ENCODE data around the gene USP44.

USP44 gene

DNA sequence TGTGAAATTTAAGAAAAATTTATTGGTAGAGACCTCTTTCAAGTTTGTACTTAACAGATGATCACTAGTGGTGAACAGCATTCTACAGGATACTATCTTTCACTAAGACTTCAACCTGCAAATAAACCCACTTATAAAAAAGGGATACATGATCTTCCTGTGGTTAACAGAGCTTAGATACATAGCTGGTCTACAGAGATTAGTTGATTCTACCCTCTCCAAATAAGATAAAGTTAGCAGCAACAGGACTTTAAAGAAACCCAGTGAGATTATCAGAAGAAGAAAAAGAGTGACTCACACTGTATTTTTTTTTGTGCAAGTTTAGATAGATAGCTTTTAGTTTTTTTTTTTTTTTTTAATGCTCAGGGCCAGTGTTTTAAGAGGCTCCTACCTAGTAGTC, 34.5 kb downstream of the USP44 start:
- no peaks in the 10 kb centered on the region for H4K20me1 ChIP-seq (ENCODE audit: insufficient read depth)
- H3K4me2 ChIP-seq = no peak overlapping the region
- H3K4me1 ChIP-seq (ENCODE audit: low read depth, poor library complexity, severe bottlenecking) = no peaks in the 10 kb centered on the region
- TF ChIP-seq, protein P1, sequence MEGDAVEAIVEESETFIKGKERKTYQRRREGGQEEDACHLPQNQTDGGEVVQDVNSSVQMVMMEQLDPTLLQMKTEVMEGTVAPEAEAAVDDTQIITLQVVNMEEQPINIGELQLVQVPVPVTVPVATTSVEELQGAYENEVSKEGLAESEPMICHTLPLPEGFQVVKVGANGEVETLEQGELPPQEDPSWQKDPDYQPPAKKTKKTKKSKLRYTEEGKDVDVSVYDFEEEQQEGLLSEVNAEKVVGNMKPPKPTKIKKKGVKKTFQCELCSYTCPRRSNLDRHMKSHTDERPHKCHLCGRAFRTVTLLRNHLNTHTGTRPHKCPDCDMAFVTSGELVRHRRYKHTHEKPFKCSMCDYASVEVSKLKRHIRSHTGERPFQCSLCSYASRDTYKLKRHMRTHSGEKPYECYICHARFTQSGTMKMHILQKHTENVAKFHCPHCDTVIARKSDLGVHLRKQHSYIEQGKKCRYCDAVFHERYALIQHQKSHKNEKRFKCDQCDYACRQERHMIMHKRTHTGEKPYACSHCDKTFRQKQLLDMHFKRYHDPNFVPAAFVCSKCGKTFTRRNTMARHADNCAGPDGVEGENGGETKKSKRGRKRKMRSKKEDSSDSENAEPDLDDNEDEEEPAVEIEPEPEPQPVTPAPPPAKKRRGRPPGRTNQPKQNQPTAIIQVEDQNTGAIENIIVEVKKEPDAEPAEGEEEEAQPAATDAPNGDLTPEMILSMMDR (conservative IDR thresholded peaks at IDR 0.05; ENCODE audit: low read depth, low read length) = no peak
- no peak overlapping the region for H3K27ac ChIP-seq
- no peaks in the 10 kb centered on the region for H3K27me3 ChIP-seq (ENCODE audit: insufficient read depth, low read depth)
- H2AFZ ChIP-seq (ENCODE audit: low read depth) = no peak overlapping the region
- no peak overlapping the region for H3K4me3 ChIP-seq (IDR thresholded peaks at IDR 0.05; ENCODE audit: insufficient read depth, low read depth, low read length)
- H3K9ac ChIP-seq = no peak overlapping the region
- peaks cover 3% of the 10 kb centered on the region; the same call in 1 of the 2 replicates for H3K36me3 ChIP-seq (ENCODE audit: insufficient read depth)
- no peaks in the 10 kb centered on the region for H3K79me2 ChIP-seq (ENCODE audit: insufficient read depth, low read depth)

DNA sequence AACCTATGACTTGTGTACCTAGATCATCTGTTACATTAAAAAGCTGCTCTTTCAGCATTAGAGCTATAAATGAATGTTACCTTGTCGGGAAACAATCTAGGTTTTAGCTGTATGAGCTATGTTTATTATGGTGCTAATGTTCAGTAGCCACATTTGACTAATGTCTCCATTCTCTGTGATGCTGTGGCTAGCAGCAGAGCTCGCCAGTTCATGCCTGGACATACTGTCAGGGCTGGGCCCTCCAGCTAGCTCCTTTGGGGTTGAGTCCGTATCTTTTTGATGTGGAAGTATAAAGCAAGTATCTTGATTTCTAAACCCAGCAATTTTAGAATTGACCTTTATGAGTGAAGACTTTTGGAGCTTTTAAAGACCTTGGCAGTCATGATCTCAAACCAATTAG, 36.1 kb downstream of the USP44 start:
- TF ChIP-seq, protein P1 (conservative IDR thresholded peaks at IDR 0.05; ENCODE audit: low read depth, low read length) = no peak
- H3K79me2 ChIP-seq (ENCODE audit: insufficient read depth, low read depth) = no peaks in the 10 kb centered on the region
- H3K27me3 ChIP-seq (ENCODE audit: insufficient read depth, low read depth) = no peaks in the 10 kb centered on the region
- H2AFZ ChIP-seq (ENCODE audit: low read depth) = no peak overlapping the region
- peaks cover 3% of the 10 kb centered on the region; the same call in 1 of the 2 replicates for H3K36me3 ChIP-seq (ENCODE audit: insufficient read depth)
- no peak overlapping the region for H3K4me3 ChIP-seq (IDR thresholded peaks at IDR 0.05; ENCODE audit: insufficient read depth, low read depth, low read length)
- no peaks in the 10 kb centered on the region for H3K4me1 ChIP-seq (ENCODE audit: low read depth, poor library complexity, severe bottlenecking)
- no peaks in the 10 kb centered on the region for H4K20me1 ChIP-seq (ENCODE audit: insufficient read depth)
- no peak overlapping the region for H3K9ac ChIP-seq
- H3K27ac ChIP-seq = no peak overlapping the region
- no peak overlapping the region for H3K4me2 ChIP-seq

GRCh38 chr12:95513599-95513998, 37.7 kb downstream of the USP44 start:
- no peak overlapping the region for H3K4me2 ChIP-seq
- TF ChIP-seq, protein P1 (conservative IDR thresholded peaks at IDR 0.05; ENCODE audit: low read depth, low read length) = no peak
- H3K79me2 ChIP-seq (ENCODE audit: insufficient read depth, low read depth) = 0 out of 2 replicates have a peak, but pooled peaks cover 5% of the 10 kb centered on the region
- H4K20me1 ChIP-seq (ENCODE audit: insufficient read depth) = no peaks in the 10 kb centered on the region
- H3K36me3 ChIP-seq (ENCODE audit: insufficient read depth) = peaks cover 3% of the 10 kb centered on the region; the same call in 1 of the 2 replicates
- no peak overlapping the region for H3K4me3 ChIP-seq (IDR thresholded peaks at IDR 0.05; ENCODE audit: insufficient read depth, low read depth, low read length)
- peaks cover 6% of the 10 kb centered on the region for H3K4me1 ChIP-seq (ENCODE audit: low read depth, poor library complexity, severe bottlenecking)
- no peaks in the 10 kb centered on the region for H3K27me3 ChIP-seq (ENCODE audit: insufficient read depth, low read depth)
- no peak overlapping the region for H2AFZ ChIP-seq (ENCODE audit: low read depth)
- no peak overlapping the region for H3K9ac ChIP-seq
- no peak overlapping the region for H3K27ac ChIP-seq

DNA sequence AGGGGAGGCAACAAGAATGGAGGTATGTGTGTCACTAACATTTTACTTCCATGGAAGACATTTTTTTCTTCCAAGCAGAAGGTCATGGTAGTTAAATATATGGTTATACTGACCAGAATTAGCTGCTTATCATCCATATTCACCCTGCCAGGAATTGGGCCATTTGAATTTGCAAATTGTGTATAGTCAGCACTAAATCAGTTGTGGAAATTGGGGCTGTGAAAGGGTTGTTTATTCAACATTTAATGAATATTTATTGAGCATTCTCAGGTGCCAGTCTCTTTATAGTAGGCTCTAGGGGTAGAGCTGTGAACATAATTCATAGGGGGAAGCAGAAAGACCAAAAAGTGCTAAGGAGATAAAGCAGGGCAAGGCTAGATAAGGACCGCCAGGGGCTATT, 39.3 kb downstream of the USP44 start:
- Histone ChIP-seq H3K4me1 (ENCODE audit: low read depth, poor library complexity, severe bottlenecking) (peaks cover 6% of the 10 kb centered on the region), H3K4me2 (no peak overlapping the region), H2AFZ (ENCODE audit: low read depth) (no peak overlapping the region), H3K4me3 (IDR thresholded peaks at IDR 0.05; ENCODE audit: insufficient read depth, low read depth, low read length) (no peak overlapping the region), H3K79me2 (ENCODE audit: insufficient read depth, low read depth) (0 out of 2 replicates have a peak, but pooled peaks cover 5% of the 10 kb centered on the region), H3K27ac (no peak overlapping the region), H3K27me3 (ENCODE audit: insufficient read depth, low read depth) (no peaks in the 10 kb centered on the region), H3K36me3 (ENCODE audit: insufficient read depth) (peaks cover 3% of the 10 kb centered on the region; the same call in 1 of the 2 replicates), H3K9ac (no peak overlapping the region), H4K20me1 (ENCODE audit: insufficient read depth) (no peaks in the 10 kb centered on the region)
- TF ChIP-seq, protein P1 (conservative IDR thresholded peaks at IDR 0.05; ENCODE audit: low read depth, low read length) = no peak
